Limb (tissue), 2 donors: Measurements from ENCODE around the gene ASB2.

ENCODE experiments used
- DNase-seq, 2 donors: peaks; one replicate each; pipeline ENCODE4 v3.0.0-alpha.2; 2016; ENCODE audit errors: extremely low spot score in 2 of 2

Gene ASB2

GRCh38 chr14:93929657-93930056 is 46.7 kb downstream of the ASB2 start:
- DNase-seq: no peak

- no peak for DNase-seq
Observed at GRCh38 chr14:93929048-93929535, 47.3 kb downstream of the ASB2 start.

GRCh38 chr14:93928184-93929047 is 48.0 kb downstream of the ASB2 start:
- DNase-seq: no peak

DNA sequence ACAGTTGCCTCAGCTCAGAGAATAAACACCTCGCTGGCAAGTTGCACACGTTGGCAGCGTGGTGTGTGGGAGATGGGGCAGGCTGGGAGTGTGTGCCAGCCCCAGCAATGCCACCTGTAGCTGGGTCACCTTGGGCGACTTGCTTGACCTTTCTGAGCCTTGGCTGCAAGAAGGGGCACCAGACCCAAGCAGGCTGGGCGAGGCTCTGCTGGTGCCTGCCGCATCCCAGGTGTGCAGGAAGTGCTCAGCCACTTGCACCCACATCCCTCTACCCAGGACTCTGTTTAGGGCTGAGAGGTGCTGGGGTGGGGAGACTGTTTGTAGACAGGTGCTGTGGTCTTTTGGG is 48.6 kb downstream of the ASB2 start:
- DNase-seq: no peak

DNA sequence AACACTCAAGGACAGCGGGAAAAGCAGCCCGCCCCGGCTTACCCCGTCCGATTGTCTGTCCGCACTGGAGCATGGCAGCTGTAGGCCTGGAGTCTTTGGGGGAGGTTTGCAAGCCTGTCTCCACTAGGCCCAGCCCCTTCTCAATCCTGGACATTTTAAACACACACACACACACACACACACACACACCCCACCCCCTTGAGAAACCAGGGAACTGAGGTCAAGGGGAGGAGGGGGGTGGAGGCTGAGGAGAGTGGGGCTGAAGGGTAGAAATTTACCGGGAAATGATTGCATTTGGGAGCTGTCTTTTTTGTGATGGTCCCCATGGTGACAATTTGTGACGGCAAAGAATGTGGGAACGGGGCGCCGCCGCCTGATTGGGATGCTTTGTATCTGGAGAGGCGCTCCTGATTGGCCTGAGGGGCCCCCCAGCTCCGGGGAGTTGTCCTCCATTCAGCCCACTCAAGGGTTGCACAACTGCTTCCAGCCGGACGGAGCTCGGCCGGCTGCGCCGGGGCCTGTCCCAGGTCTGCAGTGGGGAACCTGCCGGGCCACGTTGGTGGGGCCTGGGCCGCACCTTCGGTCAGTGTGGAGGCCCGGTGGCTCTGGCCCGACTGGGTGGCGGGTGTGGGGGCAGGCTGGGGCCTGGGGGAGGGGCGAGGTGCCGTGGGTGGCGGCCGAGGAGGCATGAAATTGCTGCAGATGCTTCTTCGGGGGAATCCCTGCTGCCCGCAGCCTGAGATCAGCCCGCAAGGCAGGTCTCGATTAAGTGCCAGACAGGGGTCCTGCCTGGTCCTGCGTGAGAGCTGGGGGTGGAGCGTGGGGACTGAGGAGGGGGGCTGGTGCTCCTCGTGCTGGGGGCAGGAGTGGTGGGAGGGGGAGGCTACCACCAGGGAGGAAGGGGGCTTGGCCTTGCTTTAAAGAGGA is 49.2 kb downstream of the ASB2 start, which contains the start of gene FAM181A:
Gene FAM181A (plus strand): TSS at position 472 of the 927 bp plus-strand sequence. CDS start 942 bp downstream, outside the sequence.
- DNase-seq: peak in 1 of 2 donors; percentile 59

- DNase-seq: peak in 1 of 2 donors; percentile 65
Observed at GRCh38 chr14:93926245-93926872, 50.0 kb downstream of the ASB2 start.

GRCh38 chr14:93925374-93925895 is 50.9 kb downstream of the ASB2 start:
- DNase-seq: no peak

DNA sequence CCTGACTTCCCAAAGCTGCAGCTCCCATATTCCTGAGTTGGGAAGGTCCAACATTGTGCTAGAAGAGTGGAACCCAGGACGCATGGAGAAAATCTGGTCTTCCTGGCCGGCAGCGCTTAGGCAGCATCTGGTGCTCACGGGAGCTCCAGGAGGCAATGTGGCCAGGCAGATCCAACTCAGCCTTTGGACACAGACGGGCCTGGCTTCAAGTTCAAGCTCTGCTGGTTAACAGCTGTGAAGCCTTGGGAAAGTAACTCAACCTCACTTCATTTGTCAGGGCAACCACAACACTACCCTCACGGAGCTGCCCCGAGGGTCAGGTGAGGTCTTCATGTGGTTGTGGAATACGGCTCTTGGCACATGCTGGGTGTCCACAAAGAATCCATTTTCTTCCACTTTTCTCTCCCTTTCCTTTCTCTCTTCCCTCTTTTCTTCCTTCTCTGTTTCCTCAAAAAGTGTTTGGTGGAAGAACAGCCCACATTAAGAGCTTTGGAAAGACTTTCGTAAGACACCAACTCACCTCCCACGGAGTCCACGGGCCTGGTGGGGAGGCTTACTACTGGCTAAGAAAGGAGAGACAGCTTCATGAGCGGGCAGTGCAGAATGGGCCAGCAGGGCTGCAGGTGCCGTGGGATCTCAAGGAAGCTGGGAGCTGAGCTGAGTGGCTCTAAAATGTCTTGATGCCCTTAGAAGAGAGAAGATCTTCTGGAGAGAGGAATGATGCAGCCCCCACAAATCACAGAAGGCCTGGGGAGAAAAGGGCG is 51.6 kb downstream of the ASB2 start:
- no peak for DNase-seq

- no peak for DNase-seq
Observed at GRCh38 chr14:93923626-93924025, 52.7 kb downstream of the ASB2 start.

DNA sequence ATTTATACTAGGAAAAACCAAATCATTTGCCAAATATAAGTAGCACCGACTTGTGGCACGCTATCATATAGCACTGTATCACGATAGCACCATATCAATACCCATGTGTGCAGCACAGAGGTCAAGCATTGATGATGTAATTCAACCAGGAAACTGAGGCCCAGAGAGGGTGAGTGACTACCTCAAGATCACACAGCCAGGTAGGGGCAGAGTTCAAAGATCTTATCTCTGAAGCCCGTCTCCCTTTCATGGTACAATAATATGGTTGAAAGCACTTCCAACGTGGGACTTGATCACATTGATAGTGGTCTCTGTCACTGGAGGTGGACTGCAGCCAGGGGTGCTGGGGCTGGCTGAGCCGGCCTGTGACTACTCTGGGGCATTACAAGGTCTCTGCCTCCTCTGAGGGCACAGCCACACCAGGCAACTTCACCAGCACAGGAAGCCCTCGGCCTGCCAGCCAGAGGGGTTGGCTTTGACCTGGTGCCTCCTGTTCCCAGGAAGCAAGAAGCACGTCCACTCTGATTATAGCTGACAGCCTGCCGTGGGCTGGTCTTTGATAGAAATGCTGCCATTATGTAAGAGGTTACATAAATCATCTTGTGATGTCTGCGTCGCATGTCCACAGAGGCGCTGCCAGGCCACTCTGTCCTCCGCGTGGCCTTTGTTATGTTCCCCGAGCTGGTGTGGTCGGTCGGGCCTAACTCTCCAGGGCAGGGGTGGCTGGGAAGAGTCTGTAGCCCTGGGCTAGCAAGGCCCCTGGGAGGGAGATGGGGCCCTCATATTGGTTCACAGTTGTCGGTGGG is 55.2 kb downstream of the ASB2 start:
- DNase-seq: no peak

DNA sequence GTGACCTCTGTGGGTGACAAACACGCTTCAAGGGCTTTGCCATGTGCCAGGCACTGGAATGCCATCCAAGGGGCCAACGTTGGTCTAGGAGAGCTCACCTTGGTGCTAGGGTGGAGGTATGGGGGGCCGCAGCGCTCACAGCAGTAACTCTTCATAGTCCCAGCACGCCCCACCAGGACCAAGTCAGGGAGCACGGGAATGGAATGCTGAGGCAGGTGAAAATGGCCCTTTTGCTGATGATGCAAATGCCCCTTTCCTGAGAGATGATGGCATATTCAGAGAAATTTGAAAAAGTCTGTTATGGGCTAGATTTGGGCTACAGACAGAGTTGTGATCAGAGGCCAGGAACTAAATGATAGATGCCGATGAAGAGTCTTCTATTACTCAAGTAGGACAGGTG is 59.2 kb downstream of the ASB2 start:
- DNase-seq: no peak

GRCh38 chr14:93916498-93916897 is 59.9 kb downstream of the ASB2 start:
- no peak for DNase-seq

- no peak for DNase-seq
Observed at GRCh38 chr14:93915800-93916199, 60.6 kb downstream of the ASB2 start.

DNA sequence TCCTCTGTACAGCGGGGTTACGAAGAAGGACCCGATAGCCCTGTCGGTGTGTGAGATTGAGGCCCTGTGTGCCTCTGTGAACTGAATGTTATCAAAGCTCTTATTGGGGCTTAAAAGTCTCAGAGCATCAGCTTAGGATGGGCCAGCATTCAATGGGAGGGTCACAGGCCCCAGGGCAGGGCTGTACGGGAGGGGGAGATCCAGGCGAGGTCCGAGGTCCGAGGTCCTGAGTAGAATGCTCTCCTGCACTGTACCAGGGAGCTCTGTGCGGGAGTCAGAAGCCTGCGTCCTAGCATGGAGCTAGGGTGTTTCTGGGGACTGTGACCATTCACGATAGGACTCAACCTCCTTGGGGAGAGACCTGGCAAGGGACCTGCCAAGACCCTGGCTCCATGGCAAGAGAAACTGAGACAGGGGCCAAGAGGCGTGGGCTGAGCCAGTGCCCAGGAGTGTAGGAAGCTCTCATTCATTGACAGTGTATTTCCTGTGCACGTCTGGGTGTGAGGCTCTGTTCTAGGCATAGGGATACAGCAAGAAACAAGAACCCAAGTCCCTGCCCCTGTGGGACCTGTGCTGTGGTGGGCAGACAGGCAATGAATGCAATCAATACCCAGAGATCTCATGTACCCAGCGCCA is 61.2 kb downstream of the ASB2 start:
- no peak for DNase-seq

GRCh38 chr14:93914278-93914677 is 62.1 kb downstream of the ASB2 start:
- no peak for DNase-seq

- no peak for DNase-seq
Observed at GRCh38 chr14:93912782-93913181, 63.6 kb downstream of the ASB2 start.

DNA sequence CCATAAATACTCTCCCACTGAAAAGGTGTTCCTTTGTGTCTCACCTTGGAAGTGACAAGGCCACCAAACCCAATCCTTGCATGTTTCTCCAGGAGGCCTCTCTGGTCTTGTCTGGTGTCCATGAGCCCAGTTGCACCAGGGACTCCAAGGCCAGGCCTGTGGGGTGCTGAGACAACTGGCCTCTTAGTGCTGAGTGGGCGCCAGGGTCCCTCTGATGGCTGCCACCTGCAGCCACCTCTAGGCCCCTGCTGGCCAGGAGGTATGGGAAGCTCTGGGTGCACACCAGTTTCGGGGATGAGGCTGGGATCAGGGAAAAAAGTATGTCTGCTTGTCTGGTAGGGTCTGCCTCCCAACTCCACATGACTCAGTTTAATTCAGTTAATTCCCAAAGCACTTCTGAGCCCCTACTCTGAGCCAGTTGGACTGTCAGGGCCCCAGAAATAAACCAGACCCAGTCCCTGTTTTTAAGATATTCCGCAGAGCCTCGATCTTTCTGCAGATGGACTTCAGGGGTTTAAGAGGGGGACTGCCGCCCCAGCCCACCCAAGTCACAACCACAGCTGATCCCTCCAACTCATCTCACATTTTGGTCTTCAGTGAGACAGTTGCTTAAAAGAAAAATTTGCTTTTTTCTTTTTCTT is 64.3 kb downstream of the ASB2 start:
- DNase-seq: no peak

- no peak for DNase-seq
Observed at GRCh38 chr14:93909429-93910128, 66.8 kb downstream of the ASB2 start.
